Heart right ventricle (tissue), 16 donors: ENCODE data around the gene PRDM7. TPM values are rescaled to one million over a fixed set of nuclear protein-coding genes. Genes with fewer than 3 reads are reported as not detected.

Source experiments
- ATAC-seq, 8 donors: fragments of 200-7000 bp; cut with Tn5 transposase; one replicate each; pipeline ENCODE4 v1.9.1; 2020; ENCODE audit warnings: mild to moderate bottlenecking in 8 of 8, moderate library complexity in 8 of 8, moderate number of reproducible peaks in 1 of 8
- DNase-seq, 2 donors: peaks; one replicate each; pipeline ENCODE4 v3.0.0-alpha.2; 2020
- H3K27ac ChIP-seq, 10 donors: fragments of 200-600 bp; sonication (generic) in 2 of 10; one replicate each; pipeline versions ENCODE4 v1.5.0 to v1.8.0; 2020 to 2022; ENCODE audit warnings: mild to moderate bottlenecking in 3 of 10
- H3K27me3 ChIP-seq, 7 donors: fragments of 200-600 bp; one replicate each; pipeline ENCODE4 v1.8.0; 2021 to 2022; ENCODE audit warnings: mild to moderate bottlenecking in 2 of 7
- H3K36me3 ChIP-seq, 9 donors: fragments of 200-600 bp; sonication (generic) in 1 of 9; one replicate each; pipeline versions ENCODE4 v1.5.0 to v1.8.0; 2020 to 2022; ENCODE audit warnings: mild to moderate bottlenecking in 2 of 9
- H3K4me1 ChIP-seq, 9 donors: fragments of 200-600 bp; sonication (generic) in 1 of 9; one replicate each; pipeline versions ENCODE4 v1.5.0 to v1.8.0; 2020 to 2022; ENCODE audit warnings: mild to moderate bottlenecking in 4 of 9
- H3K4me3 ChIP-seq, 10 donors: fragments of 200-600 bp; sonication (generic) in 2 of 10; one replicate each; pipeline versions ENCODE4 v1.5.0 to v1.8.0; 2020 to 2022; ENCODE audit warnings: mild to moderate bottlenecking in 7 of 10, moderate library complexity in 2 of 10
- H3K9me3 ChIP-seq, 11 donors: fragments of 200-600 bp in 10 of 11; sonication (generic) in 2 of 11; one replicate each; pipeline versions ENCODE4 v1.5.0 to v1.8.0; 2013 to 2022; ENCODE audit warnings: mild to moderate bottlenecking in 2 of 11, control low read depth in 1 of 11, moderate library complexity in 1 of 11
- WGBS, 2 donors: extraction: QIAGEN DNeasy Blood & Tissue Kit; methylation state at CpG; one replicate each; pipeline ENCODE4 v1.1.7; 2013; ENCODE audit warnings: inconsistent platforms in 1 of 2; 5-methylcytosine and 5-hydroxymethylcytosine counted together
- intact Hi-C, 10 donors: fragments of 100-400 bp; cut with DNase I; formaldehyde crosslinking; loops; one replicate each; pipeline versions ENCODE4 v1.11.1 to v1.14.2; 2022
- polyA plus RNA-seq, 2 donors: library from polyadenylated mRNA; stranded (reverse); fragments of 200-250 nt; gene quantifications; one replicate each; pipeline ENCODE4 v1.2.3, GENCODE V29; 2013
- total RNA-seq, 10 donors: library from RNA; stranded (reverse); fragmentation: NEBNext Ultra II Directional in 3 of 10; extraction: Animal tissue kit (Norgen Biotek cat#: 25700) in 3 of 10; gene quantifications; one replicate each; pipeline versions ENCODE4 v1.2.1 to v1.2.4, GENCODE V29; 2021 to 2023
- TF ChIP-seq, protein P1 (sequence below), 9 donors: fragments of 200-600 bp; sonication (generic) in 2 of 9; IDR thresholded peaks; one replicate each; pipeline versions ENCODE4 v1.5.0 to v1.8.0; 2021 to 2022; ENCODE audit warnings: antibody characterized with exemption in 9 of 9, mild to moderate bottlenecking in 5 of 9, moderate library complexity in 1 of 9
- donor health status: Arrhythmogenic right ventricular cardiomyopathy.
- donor health status: ischemic (EF 13 %, LVEDD 7.1; RV severe dilation, severe dysfunction).
- donor health status: healthy with polysubstance abuse.
- donor health status: DM: no; HTN: yes; CAD: no.
- donor health status: DM: no; HTN: no; CAD: no.
- donor health status: ischemic (EF 25% LVEDD 6.9; RV normal size, moderate dysfunction).
- donor health status: ischemic (EF 25% LVEDD 5.7; RV mildly dilated, moderate dysfunction).
- donor health status: healthy.
- donor health status: DM: yes; HTN: yes; CAD: no.
- donor health status: Ischemic cardiomyopathy.
- donor health status: ischemic (EF 35%, LVEDD 5.7; RV mildly dilated, moderate dysfunction).
- donor health status: nonischemic (EF 11% LVEDD 7.7; RV severe dilation, severe dysfunction).
- donor health status: DM: yes; HTN: yes; CAD: no.
- donor health status: PGD.
- donor health status: ischemic (EF 29% LVEDD 5.4; RV normal size, mild dysfunction).
- donor health status: nonischemic (EF 23%, LVEDD 6.1; RV moderate dilation, normal function).

PRDM7 gene
- total and polyA plus RNA-seq, 12 donors, result not detected

DNA sequence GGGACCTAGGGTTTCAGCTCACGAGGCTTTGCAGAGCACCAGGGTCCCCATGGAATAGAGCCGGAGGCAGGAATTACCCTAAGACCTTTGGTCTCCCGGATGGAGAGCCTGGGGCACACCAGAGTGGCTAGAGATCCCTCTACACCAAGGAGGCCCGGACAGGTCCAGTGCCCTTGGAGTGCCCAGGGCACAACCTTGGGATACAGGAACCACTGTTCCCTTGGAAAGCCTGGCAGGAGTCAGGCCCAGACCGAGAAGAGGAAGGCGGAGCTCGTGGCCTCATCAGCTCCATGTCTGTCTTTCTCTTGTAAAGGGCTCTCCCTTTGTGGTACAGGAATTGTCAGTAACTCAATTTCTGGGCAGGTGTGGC lies 54.1 kb downstream of the PRDM7 start:
- intact Hi-C loops, result loop anchor here in 1 of 10 donors (5.0 kb wide), 1 partner anchor 51 kb away; no protein-coding TSS in a partner anchor
- 24 to 25% methylated on average over 7 of the region's 7 CpGs for WGBS, 2 donors
- peak overlapping the region in 9 of 10 donors; percentile 67 to 91 (median 83) for H3K27ac ChIP-seq
- H3K9me3 ChIP-seq, result no peaks in the 10 kb centered on the region
- DNase-seq, result no peak
- peaks cover 0 to 8% (median 0%) of the 10 kb centered on the region in 9 donors for H3K36me3 ChIP-seq
- TF ChIP-seq, protein P1, sequence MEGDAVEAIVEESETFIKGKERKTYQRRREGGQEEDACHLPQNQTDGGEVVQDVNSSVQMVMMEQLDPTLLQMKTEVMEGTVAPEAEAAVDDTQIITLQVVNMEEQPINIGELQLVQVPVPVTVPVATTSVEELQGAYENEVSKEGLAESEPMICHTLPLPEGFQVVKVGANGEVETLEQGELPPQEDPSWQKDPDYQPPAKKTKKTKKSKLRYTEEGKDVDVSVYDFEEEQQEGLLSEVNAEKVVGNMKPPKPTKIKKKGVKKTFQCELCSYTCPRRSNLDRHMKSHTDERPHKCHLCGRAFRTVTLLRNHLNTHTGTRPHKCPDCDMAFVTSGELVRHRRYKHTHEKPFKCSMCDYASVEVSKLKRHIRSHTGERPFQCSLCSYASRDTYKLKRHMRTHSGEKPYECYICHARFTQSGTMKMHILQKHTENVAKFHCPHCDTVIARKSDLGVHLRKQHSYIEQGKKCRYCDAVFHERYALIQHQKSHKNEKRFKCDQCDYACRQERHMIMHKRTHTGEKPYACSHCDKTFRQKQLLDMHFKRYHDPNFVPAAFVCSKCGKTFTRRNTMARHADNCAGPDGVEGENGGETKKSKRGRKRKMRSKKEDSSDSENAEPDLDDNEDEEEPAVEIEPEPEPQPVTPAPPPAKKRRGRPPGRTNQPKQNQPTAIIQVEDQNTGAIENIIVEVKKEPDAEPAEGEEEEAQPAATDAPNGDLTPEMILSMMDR (IDR thresholded peaks at IDR 0.05), result no peak
- H3K4me1 ChIP-seq, result peaks cover 7 to 48% (median 35%) of the 10 kb centered on the region in 9 donors
- H3K27me3 ChIP-seq, result peaks cover 0 to 17% (median 0%) of the 10 kb centered on the region in 7 donors
- peak overlapping the region; percentile 61 to 91 (median 78) for H3K4me3 ChIP-seq
- peak; percentile 2 to 55 (median 27) for ATAC-seq

- Histone ChIP-seq H3K27ac (peak overlapping the region in 9 of 10 donors; percentile 67 to 91 (median 83)), H3K27me3 (peaks cover 0 to 23% (median 0%) of the 10 kb centered on the region in 7 donors), H3K4me3 (peak overlapping the region; percentile 61 to 91 (median 78)), H3K9me3 (no peaks in the 10 kb centered on the region), H3K4me1 (peaks cover 7 to 48% (median 35%) of the 10 kb centered on the region in 9 donors), H3K36me3 (peaks cover 0 to 3% (median 0%) of the 10 kb centered on the region in 9 donors)
- 4% methylated on average over 57 of the region's 57 CpGs for WGBS, 2 donors
- peak; percentile 93 to 95 for DNase-seq
- intact Hi-C loops, result loop anchor here in 1 of 10 donors (5.0 kb wide), 1 partner anchor 50 kb away; no protein-coding TSS in a partner anchor
- TF ChIP-seq, protein P1 (IDR thresholded peaks at IDR 0.05), result no peak
- peak; percentile 89 to 97 (median 94) for ATAC-seq
Observed at GRCh38 chr16:90022209-90023077, 54.7 kb downstream of the PRDM7 start.

DNA sequence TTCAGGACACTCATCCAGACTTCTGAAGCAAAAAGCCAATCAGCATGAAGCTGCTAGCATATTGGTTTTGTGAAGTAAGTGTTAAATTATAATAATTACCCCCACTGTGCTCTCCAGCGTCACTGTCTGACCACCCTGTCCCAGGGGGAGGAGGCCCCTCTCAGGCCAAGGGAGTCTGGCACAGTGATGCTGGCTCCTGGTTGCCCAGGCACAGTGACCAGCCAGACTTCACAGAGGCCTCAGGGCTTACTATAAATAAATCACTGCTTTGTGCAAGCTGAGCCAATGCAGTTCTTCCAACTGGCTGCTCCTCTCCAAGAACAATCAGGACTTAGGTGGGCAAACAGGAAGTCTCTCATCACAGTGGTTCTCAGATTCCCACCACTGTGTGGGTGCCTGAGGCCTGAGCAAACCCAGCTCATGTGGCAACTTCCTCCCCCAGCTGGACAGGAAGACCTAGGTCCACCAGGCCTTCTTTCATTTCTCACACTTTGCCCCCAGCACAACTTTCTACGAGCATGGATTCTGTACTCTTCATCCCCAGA lies 56.2 kb downstream of the PRDM7 start:
- WGBS, 2 donors, result 62 to 74% methylated on average over 2 of the region's 2 CpGs
- Histone ChIP-seq H3K36me3 (no peaks in the 10 kb centered on the region), H3K27ac (peak overlapping the region in 6 of 10 donors; percentile 8 to 61 (median 38)), H3K4me1 (peaks cover 7 to 48% (median 35%) of the 10 kb centered on the region in 9 donors), H3K4me3 (no peak overlapping the region), H3K9me3 (no peaks in the 10 kb centered on the region), H3K27me3 (peaks cover 0 to 32% (median 0%) of the 10 kb centered on the region in 7 donors)
- ATAC-seq (peak in 3 of 8 donors; percentile 11 to 34 (median 15)), DNase-seq (peak in 1 of 2 donors; percentile 17)
- intact Hi-C loops, result loop anchor here in 1 of 10 donors (5.0 kb wide), 1 partner anchor 49 kb away; no protein-coding TSS in a partner anchor
- TF ChIP-seq, protein P1 (IDR thresholded peaks at IDR 0.05), result no peak

DNA sequence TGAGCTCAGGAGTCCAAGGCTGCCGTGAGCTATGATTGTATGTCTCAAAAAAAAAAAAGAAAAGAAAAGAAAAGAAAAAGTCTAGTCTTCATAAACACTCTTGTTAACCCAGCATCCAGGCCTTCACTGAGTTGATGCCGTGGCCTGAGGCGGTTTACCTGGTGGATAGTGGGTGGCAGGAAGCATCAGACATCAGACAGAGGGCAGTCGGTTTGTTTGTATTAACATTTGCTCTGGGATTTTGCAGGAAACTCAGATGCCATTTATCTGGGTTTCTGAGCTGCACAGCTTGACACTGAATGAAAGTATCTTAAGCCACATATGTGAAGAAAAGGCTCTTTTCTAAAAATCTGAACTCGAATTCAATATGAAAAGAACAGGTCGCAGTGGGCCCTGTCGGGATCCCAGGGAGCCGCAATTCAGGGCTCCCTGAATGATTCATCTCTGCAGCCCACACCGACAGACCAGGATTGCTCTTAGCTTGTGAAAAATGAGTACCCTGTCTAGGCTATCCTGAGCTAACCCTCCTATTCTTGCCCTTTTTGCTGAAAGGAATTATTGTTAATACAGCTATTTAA lies 56.8 kb downstream of the PRDM7 start:
- TF ChIP-seq, protein P1 (IDR thresholded peaks at IDR 0.05), result no peak
- Histone ChIP-seq H3K36me3 (no peaks in the 10 kb centered on the region), H3K4me3 (peak overlapping the region in 4 of 10 donors; percentile 52 to 66 (median 61)), H3K27ac (peak overlapping the region in 5 of 10 donors; percentile 16 to 61 (median 51)), H3K4me1 (peaks cover 7 to 48% (median 35%) of the 10 kb centered on the region in 9 donors), H3K9me3 (no peaks in the 10 kb centered on the region), H3K27me3 (peaks cover 0 to 32% (median 0%) of the 10 kb centered on the region in 7 donors)
- 88 to 91% methylated on average over 9 of the region's 9 CpGs for WGBS, 2 donors
- ATAC-seq (no peak), DNase-seq (no peak)
- intact Hi-C loops, result loop anchor here in 1 of 10 donors (5.0 kb wide), 1 partner anchor 48 kb away; no protein-coding TSS in a partner anchor
